Smooth muscle cell (in vitro differentiated cells): ENCODE results near the gene PLPPR4. TPM values are rescaled to one million over a fixed set of nuclear protein-coding genes. Genes with fewer than 3 reads are reported as not detected.
"Not testable (repeated sequence)": the region's sequence is repeated elsewhere in the genome, so short reads cannot be mapped to it uniquely, and the experiment has no call there.

ENCODE experiments used
- DNase-seq: peaks from one replicate; lab custom pipeline; 2025; ENCODE audit not compliant: unreplicated experiment; lab: John Stamatoyannopoulos, UW
- H2AFZ ChIP-seq: fragments of 200-600 bp; sonication (generic); 2 replicates; pipeline ENCODE4 v1.6.0; 2016; ENCODE audit warnings: antibody characterized with exemption, low read depth, mild to moderate bottlenecking
- H3F3A ChIP-seq: fragments of 200-600 bp; sonication (generic); 2 replicates; pipeline ENCODE4 v1.6.0; 2017; ENCODE audit warnings: antibody characterized with exemption, low read depth
- H3K27ac ChIP-seq: fragments of 200-600 bp; sonication (generic); 2 replicates; pipeline ENCODE4 v1.5.1; 2016; ENCODE audit warnings: low read depth, mild to moderate bottlenecking
- H3K27me3 ChIP-seq: fragments of 200-600 bp; sonication (generic); 2 replicates; pipeline ENCODE4 v1.6.1; 2016; ENCODE audit warnings: low read depth, mild to moderate bottlenecking
- H3K36me3 ChIP-seq: fragments of 200-600 bp; sonication (generic); 2 replicates; pipeline ENCODE4 v1.5.1; 2016; ENCODE audit warnings: low read depth
- H3K4me1 ChIP-seq: fragments of 200-600 bp; sonication (generic); 2 replicates; pipeline ENCODE4 v1.5.1; 2016; ENCODE audit warnings: low read depth
- H3K4me2 ChIP-seq: fragments of 200-600 bp; sonication (generic); 2 replicates; pipeline ENCODE4 v1.6.0; 2016; ENCODE audit warnings: mild to moderate bottlenecking
- H3K4me3 ChIP-seq: fragments of 200-600 bp; sonication (generic); 2 replicates; pipeline ENCODE4 v1.5.1; 2016; ENCODE audit warnings: mild to moderate bottlenecking
- H3K79me2 ChIP-seq: fragments of 200-600 bp; sonication (generic); 2 replicates; pipeline ENCODE4 v1.6.0; 2016; ENCODE audit warnings: low read depth, mild to moderate bottlenecking
- H3K9ac ChIP-seq: fragments of 200-600 bp; sonication (generic); 2 replicates; pipeline ENCODE4 v1.6.0; 2016; ENCODE audit warnings: low read depth
- H3K9me3 ChIP-seq: fragments of 200-600 bp; sonication (generic); replicated peaks from 2 replicates; pipeline ENCODE4 v1.5.1; 2016; ENCODE audit warnings: low read depth
- H4K20me1 ChIP-seq: fragments of 200-600 bp; sonication (generic); 2 replicates; pipeline ENCODE4 v1.6.0; 2016; ENCODE audit warnings: low read depth
- WGBS: methylation state at CpG from one replicate; pipeline ENCODE4 v1.1.7; 2016; ENCODE audit warnings: low lambda C conversion rate; 5-methylcytosine and 5-hydroxymethylcytosine counted together
- polyA plus RNA-seq: library from polyadenylated mRNA; unstranded; fragments of >200 nt; fragmentation: Nextera tagmentation; extraction: Ambion mirVana; gene quantifications from 2 replicates; pipeline ENCODE4 v1.2.1, GENCODE V29; 2016
- total RNA-seq: library from RNA; depleted of rRNA; stranded (reverse); fragments of >200 nt; gene quantifications from 2 replicates; pipeline ENCODE4 v1.2.3, GENCODE V29; 2014
- TF ChIP-seq, protein P1 (sequence below): fragments of 200-600 bp; sonication (generic); IDR thresholded peaks from 2 replicates; pipeline ENCODE4 v1.5.1; 2017; ENCODE audit warnings: borderline replicate concordance, mild to moderate bottlenecking, antibody characterized with exemption; ENCODE audit not compliant: insufficient read depth, poor library complexity, severe bottlenecking

The PLPPR4 gene
- total and polyA plus RNA-seq, 2 experiments from 2014 or later = 4.6 to 8.4 TPM

- Histone ChIP-seq H3K4me1 (no peaks in the 10 kb centered on the region), H3K27ac (no peak overlapping the region), H3F3A (no peaks in the 10 kb centered on the region), H3K4me3 (no peak overlapping the region), H3K79me2 (no peaks in the 10 kb centered on the region), H3K4me2 (no peak overlapping the region), H3K27me3 (no peaks in the 10 kb centered on the region), H3K9ac (no peak overlapping the region), H3K36me3 (no peaks in the 10 kb centered on the region), H3K9me3 (no peaks in the 10 kb centered on the region), H4K20me1 (no peaks in the 10 kb centered on the region), H2AFZ (no peak overlapping the region)
- no peak for DNase-seq
- TF ChIP-seq, protein P1, sequence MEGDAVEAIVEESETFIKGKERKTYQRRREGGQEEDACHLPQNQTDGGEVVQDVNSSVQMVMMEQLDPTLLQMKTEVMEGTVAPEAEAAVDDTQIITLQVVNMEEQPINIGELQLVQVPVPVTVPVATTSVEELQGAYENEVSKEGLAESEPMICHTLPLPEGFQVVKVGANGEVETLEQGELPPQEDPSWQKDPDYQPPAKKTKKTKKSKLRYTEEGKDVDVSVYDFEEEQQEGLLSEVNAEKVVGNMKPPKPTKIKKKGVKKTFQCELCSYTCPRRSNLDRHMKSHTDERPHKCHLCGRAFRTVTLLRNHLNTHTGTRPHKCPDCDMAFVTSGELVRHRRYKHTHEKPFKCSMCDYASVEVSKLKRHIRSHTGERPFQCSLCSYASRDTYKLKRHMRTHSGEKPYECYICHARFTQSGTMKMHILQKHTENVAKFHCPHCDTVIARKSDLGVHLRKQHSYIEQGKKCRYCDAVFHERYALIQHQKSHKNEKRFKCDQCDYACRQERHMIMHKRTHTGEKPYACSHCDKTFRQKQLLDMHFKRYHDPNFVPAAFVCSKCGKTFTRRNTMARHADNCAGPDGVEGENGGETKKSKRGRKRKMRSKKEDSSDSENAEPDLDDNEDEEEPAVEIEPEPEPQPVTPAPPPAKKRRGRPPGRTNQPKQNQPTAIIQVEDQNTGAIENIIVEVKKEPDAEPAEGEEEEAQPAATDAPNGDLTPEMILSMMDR = no peak
Observed at GRCh38 chr1:99281105-99281504, 16.8 kb downstream of the PLPPR4 start.

- DNase-seq = no peak
- Histone ChIP-seq H3K4me3 (no peak overlapping the region), H3K9me3 (no peaks in the 10 kb centered on the region), H3K79me2 (no peaks in the 10 kb centered on the region), H3F3A (no peaks in the 10 kb centered on the region), H3K36me3 (no peaks in the 10 kb centered on the region), H4K20me1 (no peaks in the 10 kb centered on the region), H2AFZ (no peak overlapping the region), H3K4me1 (no peaks in the 10 kb centered on the region), H3K27me3 (no peaks in the 10 kb centered on the region), H3K27ac (no peak overlapping the region), H3K9ac (no peak overlapping the region), H3K4me2 (no peak overlapping the region)
- TF ChIP-seq, protein P1 = no peak
- 65% methylated on average over 3 of the region's 3 CpGs for WGBS
Observed at GRCh38 chr1:99282536-99282935, 18.2 kb downstream of the PLPPR4 start.

- not testable (repeated sequence) for DNase-seq, H3K36me3 ChIP-seq, H3K4me2 ChIP-seq, H3K9ac ChIP-seq, H3K4me3 ChIP-seq, H4K20me1 ChIP-seq, H3K9me3 ChIP-seq, H3K4me1 ChIP-seq, H3K79me2 ChIP-seq, H3F3A ChIP-seq, H3K27me3 ChIP-seq, H2AFZ ChIP-seq, H3K27ac ChIP-seq
- 98% methylated on average over 18 of the region's 18 CpGs for WGBS
Observed at GRCh38 chr1:99283521-99283920, 19.2 kb downstream of the PLPPR4 start.

GRCh38 chr1:99292886-99293285, 28.6 kb downstream of the PLPPR4 start:
- Histone ChIP-seq H3K9ac (no peak overlapping the region), H3K36me3 (peaks cover 4% of the 10 kb centered on the region), H3K4me1 (no peaks in the 10 kb centered on the region), H3K9me3 (no peaks in the 10 kb centered on the region), H3K79me2 (no peaks in the 10 kb centered on the region), H3K4me3 (no peak overlapping the region), H3K4me2 (no peak overlapping the region), H3K27me3 (no peaks in the 10 kb centered on the region), H2AFZ (no peak overlapping the region), H3K27ac (no peak overlapping the region), H4K20me1 (no peaks in the 10 kb centered on the region), H3F3A (no peaks in the 10 kb centered on the region)
- TF ChIP-seq, protein P1 = no peak
- 90% methylated on average over 6 of the region's 6 CpGs for WGBS
- no peak for DNase-seq
